KMS-11 (cell line): ENCODE results near the gene AMH.

Source experiments
- H2AFZ ChIP-seq: fragments of 200-600 bp; sonication (generic); 2 replicates; pipeline ENCODE4 v1.6.1; 2016; ENCODE audit warnings: antibody characterized with exemption, mixed run types, low read depth
- H3K27ac ChIP-seq: fragments of 200-600 bp; sonication (generic); 2 replicates; pipeline ENCODE4 v1.6.1; 2016; ENCODE audit warnings: mild to moderate bottlenecking, mixed run types
- H3K27me3 ChIP-seq: fragments of 200-600 bp; sonication (generic); 2 replicates; pipeline ENCODE4 v1.6.1; 2017; ENCODE audit warnings: mild to moderate bottlenecking, low read depth, mixed run types, moderate library complexity; ENCODE audit not compliant: insufficient read depth
- H3K36me3 ChIP-seq: fragments of 200-600 bp; sonication (generic); 2 replicates; pipeline ENCODE4 v1.6.1; 2017; ENCODE audit warnings: mild to moderate bottlenecking, mixed run types; ENCODE audit not compliant: insufficient read depth
- H3K4me1 ChIP-seq: fragments of 200-600 bp; sonication (generic); 2 replicates; pipeline ENCODE4 v1.6.1; 2016; ENCODE audit warnings: mild to moderate bottlenecking, low read depth, mixed run types; ENCODE audit not compliant: poor library complexity, severe bottlenecking
- H3K4me2 ChIP-seq: fragments of 200-600 bp; sonication (generic); 2 replicates; pipeline ENCODE4 v1.7.0; 2016; ENCODE audit warnings: mild to moderate bottlenecking, mixed run types
- H3K4me3 ChIP-seq: fragments of 200-600 bp; sonication (generic); IDR thresholded peaks from 2 replicates; pipeline ENCODE4 v1.6.1; 2017; ENCODE audit warnings: low read depth, low read length, mixed read lengths; ENCODE audit not compliant: insufficient read depth
- H3K79me2 ChIP-seq: fragments of 200-600 bp; sonication (generic); 2 replicates; pipeline ENCODE4 v1.6.1; 2016; ENCODE audit warnings: low read depth, mixed run types; ENCODE audit not compliant: insufficient read depth
- H3K9ac ChIP-seq: fragments of 200-600 bp; sonication (generic); 2 replicates; pipeline ENCODE4 v1.6.1; 2016; ENCODE audit warnings: mild to moderate bottlenecking, mixed run types
- H4K20me1 ChIP-seq: fragments of 200-600 bp; sonication (generic); 2 replicates; pipeline ENCODE4 v1.6.1; 2016; ENCODE audit warnings: mild to moderate bottlenecking, mixed run types; ENCODE audit not compliant: insufficient read depth
- CTCF ChIP-seq: fragments of 200-600 bp; sonication (generic); conservative IDR thresholded peaks from 2 replicates; pipeline ENCODE4 v1.6.1; 2017; ENCODE audit warnings: low read depth, mild to moderate bottlenecking, antibody characterized with exemption, low read length, moderate library complexity, mixed read lengths

AMH gene

GRCh38 chr19:2290441-2291184 is 41.5 kb downstream of the AMH start:
- Histone ChIP-seq H3K9ac (no peak overlapping the region), H3K27me3 (no peaks in the 10 kb centered on the region; the same call in 1 of the 2 replicates), H2AFZ (no peak overlapping the region), H4K20me1 (no peaks in the 10 kb centered on the region), H3K4me1 (peaks cover 7% of the 10 kb centered on the region), H3K4me2 (no peak overlapping the region; the same call in 1 of the 2 replicates), H3K36me3 (no peaks in the 10 kb centered on the region), H3K4me3 (no peak overlapping the region), H3K79me2 (no peaks in the 10 kb centered on the region), H3K27ac (no peak overlapping the region)
- TF ChIP-seq CTCF, result no peak

GRCh38 chr19:2291185-2291751 is 42.1 kb downstream of the AMH start:
- no peak overlapping the region for H2AFZ ChIP-seq
- peaks cover 7% of the 10 kb centered on the region for H3K4me1 ChIP-seq
- H3K36me3 ChIP-seq, result no peaks in the 10 kb centered on the region
- no peak overlapping the region for H3K4me2 ChIP-seq
- no peak for TF ChIP-seq CTCF
- H3K4me3 ChIP-seq, result no peak overlapping the region
- no peak overlapping the region for H3K27ac ChIP-seq
- no peaks in the 10 kb centered on the region for H3K79me2 ChIP-seq
- no peaks in the 10 kb centered on the region for H4K20me1 ChIP-seq
- H3K27me3 ChIP-seq, result no peaks in the 10 kb centered on the region; the same call in 1 of the 2 replicates
- H3K9ac ChIP-seq, result no peak overlapping the region

GRCh38 chr19:2294687-2295335 is 45.7 kb downstream of the AMH start:
- H4K20me1 ChIP-seq, result no peaks in the 10 kb centered on the region
- H3K9ac ChIP-seq, result no peak overlapping the region
- no peak overlapping the region for H3K4me3 ChIP-seq
- no peaks in the 10 kb centered on the region for H3K79me2 ChIP-seq
- H3K27me3 ChIP-seq, result no peaks in the 10 kb centered on the region; the same call in 1 of the 2 replicates
- no peak overlapping the region for H3K4me2 ChIP-seq
- H3K27ac ChIP-seq, result no peak overlapping the region
- TF ChIP-seq CTCF, result no peak
- H3K36me3 ChIP-seq, result no peaks in the 10 kb centered on the region
- no peaks in the 10 kb centered on the region for H3K4me1 ChIP-seq
- H2AFZ ChIP-seq, result no peak overlapping the region

- Histone ChIP-seq H3K9ac (no peak overlapping the region), H3K4me3 (no peak overlapping the region), H2AFZ (no peak overlapping the region), H3K4me1 (no peaks in the 10 kb centered on the region), H3K4me2 (no peak overlapping the region), H3K27me3 (no peaks in the 10 kb centered on the region; the same call in 1 of the 2 replicates), H4K20me1 (no peaks in the 10 kb centered on the region), H3K27ac (no peak overlapping the region), H3K36me3 (no peaks in the 10 kb centered on the region), H3K79me2 (no peaks in the 10 kb centered on the region)
- TF ChIP-seq CTCF, result no peak
These were observed 47.0 kb downstream of the AMH start for GRCh38 chr19:2296141-2296540.
